Astrocyte of the spinal cord (primary cell): ENCODE results near the gene FBXW5.

Experiments used
- DNase-seq: peaks from one replicate; pipeline ENCODE4 v3.0.0; 2011; ENCODE audit warnings: low read depth, low spot score
- H3K4me3 ChIP-seq: 2 replicates; pipeline ENCODE4 v1.5.1; 2011; ENCODE audit warnings: low read depth, mild to moderate bottlenecking, low read length, moderate library complexity
- in situ Hi-C: cut with HindIII; loops from 2 replicates; pipeline ENCODE4 v1.10.0; 2017; ENCODE audit warnings: low sequenced_read_pairs
- TF ChIP-seq, protein P1 (sequence below): IDR thresholded peaks from 2 replicates; pipeline ENCODE4 v1.5.1; 2012; ENCODE audit warnings: low read depth, mild to moderate bottlenecking, low read length, inconsistent platforms

The FBXW5 gene

DNA sequence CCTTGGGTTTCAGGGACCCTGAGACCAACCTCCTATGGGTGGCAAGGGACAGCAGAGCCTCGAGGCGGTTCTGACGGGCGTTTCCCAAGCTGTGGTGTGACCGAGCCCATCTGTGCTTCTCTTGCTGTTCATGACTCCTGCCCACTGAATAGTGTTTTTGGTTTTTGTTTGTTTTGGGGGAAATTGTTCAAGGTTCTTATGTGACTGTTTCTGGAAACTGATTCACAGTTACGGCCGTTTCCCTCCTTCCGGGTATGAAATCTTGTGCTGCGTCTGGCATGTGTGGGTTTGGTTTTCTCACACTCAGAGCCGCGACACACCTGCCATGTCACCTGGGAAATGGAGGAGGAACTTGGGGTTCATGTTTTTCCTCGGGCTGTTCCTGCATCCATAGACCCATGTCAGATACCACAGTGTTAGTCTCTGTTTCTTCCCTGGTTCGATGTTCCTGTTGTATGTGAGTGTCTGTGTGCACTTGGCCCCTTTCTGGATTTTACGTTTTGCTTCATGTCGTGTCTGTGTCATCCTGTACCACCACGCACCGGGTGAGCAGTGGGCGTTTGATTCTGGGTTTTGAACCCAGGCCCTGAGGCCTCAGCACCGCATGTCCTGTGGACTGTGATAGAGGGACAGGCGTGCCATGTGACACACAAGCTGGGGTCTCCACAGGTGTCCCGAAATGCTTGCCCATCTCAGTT is 28.8 kb downstream of the FBXW5 start:
- TF ChIP-seq, protein P1, sequence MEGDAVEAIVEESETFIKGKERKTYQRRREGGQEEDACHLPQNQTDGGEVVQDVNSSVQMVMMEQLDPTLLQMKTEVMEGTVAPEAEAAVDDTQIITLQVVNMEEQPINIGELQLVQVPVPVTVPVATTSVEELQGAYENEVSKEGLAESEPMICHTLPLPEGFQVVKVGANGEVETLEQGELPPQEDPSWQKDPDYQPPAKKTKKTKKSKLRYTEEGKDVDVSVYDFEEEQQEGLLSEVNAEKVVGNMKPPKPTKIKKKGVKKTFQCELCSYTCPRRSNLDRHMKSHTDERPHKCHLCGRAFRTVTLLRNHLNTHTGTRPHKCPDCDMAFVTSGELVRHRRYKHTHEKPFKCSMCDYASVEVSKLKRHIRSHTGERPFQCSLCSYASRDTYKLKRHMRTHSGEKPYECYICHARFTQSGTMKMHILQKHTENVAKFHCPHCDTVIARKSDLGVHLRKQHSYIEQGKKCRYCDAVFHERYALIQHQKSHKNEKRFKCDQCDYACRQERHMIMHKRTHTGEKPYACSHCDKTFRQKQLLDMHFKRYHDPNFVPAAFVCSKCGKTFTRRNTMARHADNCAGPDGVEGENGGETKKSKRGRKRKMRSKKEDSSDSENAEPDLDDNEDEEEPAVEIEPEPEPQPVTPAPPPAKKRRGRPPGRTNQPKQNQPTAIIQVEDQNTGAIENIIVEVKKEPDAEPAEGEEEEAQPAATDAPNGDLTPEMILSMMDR: no peak
- H3K4me3 ChIP-seq: no peak overlapping the region
- in situ Hi-C loops: no loop called here
- no peak for DNase-seq

DNA sequence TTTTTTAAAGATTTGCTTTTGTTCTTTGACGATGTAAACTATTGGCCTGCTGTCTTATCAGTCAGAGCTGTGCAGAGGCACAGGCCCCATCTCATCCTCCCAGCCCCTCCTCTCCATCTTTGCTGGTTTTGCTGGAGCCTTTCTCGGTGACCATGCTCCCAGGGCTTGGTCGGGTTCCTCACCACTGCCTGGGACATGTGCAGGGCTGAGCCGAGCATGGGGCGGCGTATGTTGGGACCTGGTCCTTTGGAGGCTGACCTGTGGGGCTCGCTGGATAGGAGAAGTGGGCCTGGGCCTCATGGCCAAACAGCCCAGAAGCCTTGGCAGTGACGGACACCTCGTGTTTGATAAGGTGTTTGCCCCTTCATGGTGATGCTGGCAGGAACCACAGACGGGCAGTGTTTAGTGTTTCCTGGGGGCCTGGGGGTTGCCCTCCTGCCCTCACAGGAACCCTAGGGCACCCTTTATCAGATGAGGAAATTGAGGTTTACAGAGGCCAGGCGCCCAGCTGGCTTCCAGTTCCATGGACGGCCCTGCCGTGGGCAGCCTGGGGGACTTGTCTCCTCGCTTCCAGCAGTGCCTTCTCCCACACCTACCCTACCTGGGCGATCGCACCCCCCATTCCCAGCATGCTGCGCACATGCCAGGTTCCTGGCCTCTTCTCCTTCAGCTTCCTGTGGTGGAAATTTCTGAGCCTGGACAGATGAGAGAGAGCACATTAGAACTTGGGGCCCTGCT is 30.7 kb downstream of the FBXW5 start:
- in situ Hi-C loops: no loop called here
- TF ChIP-seq, protein P1: no peak
- DNase-seq: no peak
- H3K4me3 ChIP-seq: no peak overlapping the region

- TF ChIP-seq, protein P1: no peak
- no peak overlapping the region for H3K4me3 ChIP-seq
- DNase-seq: no peak
- in situ Hi-C loops: no loop called here
Measured at GRCh38 chr9:136910901-136911245, 33.7 kb downstream of the FBXW5 start.

GRCh38 chr9:136910197-136910900 is 34.2 kb downstream of the FBXW5 start:
- TF ChIP-seq, protein P1: no peak

GRCh38 chr9:136907011-136907914 is 37.3 kb downstream of the FBXW5 start:
- no peak overlapping the region for H3K4me3 ChIP-seq
- in situ Hi-C loops: no loop called here
- TF ChIP-seq, protein P1: no peak
- no peak for DNase-seq

More at GRCh38 chr9:136910197-136910900, 34.2 kb downstream of the FBXW5 start:
- in situ Hi-C loops: no loop called here
- no peak for DNase-seq
- no peak overlapping the region for H3K4me3 ChIP-seq

- TF ChIP-seq, protein P1: no peak
- no peak overlapping the region for H3K4me3 ChIP-seq
- DNase-seq: no peak
- in situ Hi-C loops: no loop called here
Measured at GRCh38 chr9:136906266-136906665, 38.3 kb downstream of the FBXW5 start.
